ENCODE results near the gene RAI1.

The RAI1 gene

GRCh38 chr17:17736205-17737183 is 55.2 kb downstream of the RAI1 start:
- TF ChIP-seq ESRRG (CRISPR knock-in tag; IDR thresholded peaks at IDR 0.05) (no peak), TSHZ2 (CRISPR knock-in tag; IDR thresholded peaks at IDR 0.05) (no peak), ZFP3 (CRISPR knock-in tag; IDR thresholded peaks at IDR 0.05) (no peak), ZC3H10 (CRISPR knock-in tag; IDR thresholded peaks at IDR 0.05) (no peak), ISL1 (CRISPR knock-in tag; IDR thresholded peaks at IDR 0.05) (no peak), SNAI2 (CRISPR knock-in tag; IDR thresholded peaks at IDR 0.05) (no peak), CSRNP3 (CRISPR knock-in tag; IDR thresholded peaks at IDR 0.05) (no peak), ZNF70 (CRISPR knock-in tag; IDR thresholded peaks at IDR 0.05) (no peak), ARNTL (CRISPR knock-in tag; IDR thresholded peaks at IDR 0.05; ENCODE audit: borderline replicate concordance, low read depth) (no peak), ZFP30 (CRISPR knock-in tag; IDR thresholded peaks at IDR 0.05) (no peak)
- no peak for ATAC-seq

- TF ChIP-seq RARB (CRISPR knock-in tag; IDR thresholded peaks at IDR 0.05) (no peak), ISL1 (CRISPR knock-in tag; IDR thresholded peaks at IDR 0.05) (no peak)
- no peak; the same call in 2 of the 3 replicates for ATAC-seq
These were observed 57.0 kb downstream of the RAI1 start for GRCh38 chr17:17737961-17738894.

GRCh38 chr17:17738901-17739300 is 57.6 kb downstream of the RAI1 start:
- peak; percentile 4 for ATAC-seq
- TF ChIP-seq PPARA (CRISPR knock-in tag; IDR thresholded peaks at IDR 0.05; ENCODE audit: borderline replicate concordance) (no peak), ZFP30 (CRISPR knock-in tag; IDR thresholded peaks at IDR 0.05) (no peak), ZNF8 (CRISPR knock-in tag; IDR thresholded peaks at IDR 0.05) (no peak), TSHZ2 (CRISPR knock-in tag; IDR thresholded peaks at IDR 0.05) (no peak)

- peak; percentile 77 for ATAC-seq
- no peak for TF ChIP-seq CSDC2 (CRISPR knock-in tag; IDR thresholded peaks at IDR 0.05)
- TF ChIP-seq PATZ1 (CRISPR knock-in tag; IDR thresholded peaks at IDR 0.05; ENCODE audit: borderline replicate concordance): 0 out of 2 replicates have a peak, but pooled peaks have one; percentile 75
These were observed 58.3 kb downstream of the RAI1 start for GRCh38 chr17:17739388-17740066.

All from SK-N-SH treated with all-trans-retinoic acid at 6 μM for 48 hours (cell line).